ENCODE measurements around the gene POLR2E. TPM values are rescaled to one million over a fixed set of nuclear protein-coding genes. Genes with fewer than 3 reads are reported as not detected.

Gene POLR2E
- total RNA-seq, 1 donor from 2014 or later: 140 TPM

DNA sequence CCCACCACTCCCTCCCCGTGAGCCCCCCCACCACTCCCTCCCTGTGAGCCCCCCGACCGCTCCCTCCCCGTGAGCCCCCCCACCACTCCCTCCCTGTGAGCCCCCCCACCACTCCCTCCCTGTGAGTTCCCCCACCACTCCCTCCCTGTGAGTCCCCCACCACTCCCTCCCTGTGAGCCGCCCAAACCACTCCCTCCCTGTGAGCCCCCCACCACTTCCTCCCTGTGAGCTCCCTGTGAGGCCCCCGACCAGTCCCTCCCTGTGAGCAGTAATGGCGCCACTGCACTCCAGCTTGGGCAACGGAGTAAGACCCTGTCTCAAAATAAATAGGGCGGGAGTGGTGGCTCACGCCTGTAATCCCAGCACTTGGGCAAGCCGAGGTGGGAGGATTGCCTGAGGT is 45.4 kb downstream of the POLR2E start:
- TF ChIP-seq CTCF (IDR thresholded peaks at IDR 0.05; ENCODE audit: partially characterized antibody, unreplicated experiment): no peak
- H3K27me3 Mint-ChIP-seq (ENCODE audit: unreplicated experiment): peaks cover 2% of the 10 kb centered on the region
- H3K27ac Mint-ChIP-seq (ENCODE audit: unreplicated experiment): no peak overlapping the region
- no peaks in the 10 kb centered on the region for H3K36me3 Mint-ChIP-seq (ENCODE audit: unreplicated experiment)
- DNase-seq: no peak
- H3K4me3 Mint-ChIP-seq (ENCODE audit: unreplicated experiment): no peak overlapping the region
- peaks cover 6% of the 10 kb centered on the region for H3K9me3 Mint-ChIP-seq (ENCODE audit: unreplicated experiment)
- no peaks in the 10 kb centered on the region for H3K4me1 Mint-ChIP-seq (ENCODE audit: low read depth, unreplicated experiment)

DNA sequence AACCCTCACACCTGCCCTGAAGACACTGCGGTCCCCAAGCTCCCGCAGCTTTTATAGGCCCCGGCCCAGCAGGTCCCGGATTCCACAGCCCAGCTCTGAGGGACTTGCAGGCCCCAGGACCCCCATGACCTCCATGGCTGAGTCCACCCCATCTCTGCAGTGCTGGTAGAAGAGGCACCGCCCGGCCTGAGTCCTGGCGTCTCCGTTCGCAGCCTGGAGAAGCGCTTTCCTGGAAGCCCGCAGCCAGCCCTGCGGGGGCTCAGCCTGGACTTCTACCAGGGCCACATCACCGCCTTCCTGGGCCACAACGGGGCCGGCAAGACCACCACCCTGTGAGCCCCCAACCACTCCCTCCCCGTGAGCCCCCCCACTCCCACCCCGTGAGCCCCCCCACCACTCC is 46.1 kb downstream of the POLR2E start:
- peaks cover 6% of the 10 kb centered on the region for H3K9me3 Mint-ChIP-seq (ENCODE audit: unreplicated experiment)
- H3K4me1 Mint-ChIP-seq (ENCODE audit: low read depth, unreplicated experiment): no peaks in the 10 kb centered on the region
- H3K27me3 Mint-ChIP-seq (ENCODE audit: unreplicated experiment): peaks cover 2% of the 10 kb centered on the region
- no peaks in the 10 kb centered on the region for H3K36me3 Mint-ChIP-seq (ENCODE audit: unreplicated experiment)
- H3K27ac Mint-ChIP-seq (ENCODE audit: unreplicated experiment): no peak overlapping the region
- no peak for DNase-seq
- no peak for TF ChIP-seq CTCF (IDR thresholded peaks at IDR 0.05; ENCODE audit: partially characterized antibody, unreplicated experiment)
- no peak overlapping the region for H3K4me3 Mint-ChIP-seq (ENCODE audit: unreplicated experiment)

GRCh38 chr19:1047696-1048147 is 47.5 kb downstream of the POLR2E start:
- no peak overlapping the region for H3K27ac Mint-ChIP-seq (ENCODE audit: unreplicated experiment)
- no peak overlapping the region for H3K4me3 Mint-ChIP-seq (ENCODE audit: unreplicated experiment)
- peaks cover 3% of the 10 kb centered on the region for H3K9me3 Mint-ChIP-seq (ENCODE audit: unreplicated experiment)
- H3K36me3 Mint-ChIP-seq (ENCODE audit: unreplicated experiment): no peaks in the 10 kb centered on the region
- H3K27me3 Mint-ChIP-seq (ENCODE audit: unreplicated experiment): peaks cover 2% of the 10 kb centered on the region
- TF ChIP-seq CTCF (IDR thresholded peaks at IDR 0.05; ENCODE audit: partially characterized antibody, unreplicated experiment): no peak
- no peak for DNase-seq
- no peaks in the 10 kb centered on the region for H3K4me1 Mint-ChIP-seq (ENCODE audit: low read depth, unreplicated experiment)

DNA sequence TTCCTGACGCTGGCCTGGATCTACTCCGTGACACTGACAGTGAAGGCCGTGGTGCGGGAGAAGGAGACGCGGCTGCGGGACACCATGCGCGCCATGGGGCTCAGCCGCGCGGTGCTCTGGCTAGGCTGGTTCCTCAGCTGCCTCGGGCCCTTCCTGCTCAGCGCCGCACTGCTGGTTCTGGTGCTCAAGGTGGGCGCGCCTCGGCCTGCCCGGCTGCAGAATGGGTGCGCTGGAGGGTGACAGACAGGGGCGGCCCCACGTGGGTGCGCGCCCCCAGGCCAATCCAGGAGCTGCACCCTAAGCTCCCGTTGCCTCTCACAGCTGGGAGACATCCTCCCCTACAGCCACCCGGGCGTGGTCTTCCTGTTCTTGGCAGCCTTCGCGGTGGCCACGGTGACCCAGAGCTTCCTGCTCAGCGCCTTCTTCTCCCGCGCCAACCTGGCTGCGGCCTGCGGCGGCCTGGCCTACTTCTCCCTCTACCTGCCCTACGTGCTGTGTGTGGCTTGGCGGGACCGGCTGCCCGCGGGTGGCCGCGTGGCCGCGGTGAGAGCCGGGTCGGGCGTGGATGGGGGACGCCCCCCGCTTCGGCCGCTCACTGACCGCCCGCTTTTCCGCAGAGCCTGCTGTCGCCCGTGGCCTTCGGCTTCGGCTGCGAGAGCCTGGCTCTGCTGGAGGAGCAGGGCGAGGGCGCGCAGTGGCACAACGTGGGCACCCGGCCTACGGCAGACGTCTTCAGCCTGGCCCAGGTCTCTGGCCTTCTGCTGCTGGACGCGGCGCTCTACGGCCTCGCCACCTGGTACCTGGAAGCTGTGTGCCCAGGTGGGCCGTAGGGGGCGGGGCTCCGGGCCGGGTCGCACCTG is 48.1 kb downstream of the POLR2E start:
- Mint-ChIP-seq H3K9me3 (ENCODE audit: unreplicated experiment) (peaks cover 3% of the 10 kb centered on the region), H3K4me1 (ENCODE audit: low read depth, unreplicated experiment) (no peaks in the 10 kb centered on the region), H3K27me3 (ENCODE audit: unreplicated experiment) (peaks cover 2% of the 10 kb centered on the region), H3K36me3 (ENCODE audit: unreplicated experiment) (no peaks in the 10 kb centered on the region), H3K4me3 (ENCODE audit: unreplicated experiment) (no peak overlapping the region), H3K27ac (ENCODE audit: unreplicated experiment) (no peak overlapping the region)
- no peak for DNase-seq
- TF ChIP-seq CTCF (IDR thresholded peaks at IDR 0.05; ENCODE audit: partially characterized antibody, unreplicated experiment): no peak

GRCh38 chr19:1046117-1046626 is 49.0 kb downstream of the POLR2E start:
- TF ChIP-seq CTCF (IDR thresholded peaks at IDR 0.05; ENCODE audit: partially characterized antibody, unreplicated experiment): no peak
- Mint-ChIP-seq H3K4me3 (ENCODE audit: unreplicated experiment) (no peak overlapping the region), H3K27ac (ENCODE audit: unreplicated experiment) (no peak overlapping the region), H3K27me3 (ENCODE audit: unreplicated experiment) (no peaks in the 10 kb centered on the region), H3K36me3 (ENCODE audit: unreplicated experiment) (no peaks in the 10 kb centered on the region), H3K4me1 (ENCODE audit: low read depth, unreplicated experiment) (no peaks in the 10 kb centered on the region), H3K9me3 (ENCODE audit: unreplicated experiment) (peaks cover under 1% of the 10 kb centered on the region)
- no peak for DNase-seq
